Measurements from ENCODE around the gene CEP120. TPM values are rescaled to one million over a fixed set of nuclear protein-coding genes. Genes with fewer than 3 reads are reported as not detected.
"Not testable (repeated sequence)": the region's sequence is repeated elsewhere in the genome, so short reads cannot be mapped to it uniquely, and the experiment has no call there.

CEP120 gene
- total RNA-seq, 2 experiments from 2014 or later = 35.2 to 36.6 TPM

DNA sequence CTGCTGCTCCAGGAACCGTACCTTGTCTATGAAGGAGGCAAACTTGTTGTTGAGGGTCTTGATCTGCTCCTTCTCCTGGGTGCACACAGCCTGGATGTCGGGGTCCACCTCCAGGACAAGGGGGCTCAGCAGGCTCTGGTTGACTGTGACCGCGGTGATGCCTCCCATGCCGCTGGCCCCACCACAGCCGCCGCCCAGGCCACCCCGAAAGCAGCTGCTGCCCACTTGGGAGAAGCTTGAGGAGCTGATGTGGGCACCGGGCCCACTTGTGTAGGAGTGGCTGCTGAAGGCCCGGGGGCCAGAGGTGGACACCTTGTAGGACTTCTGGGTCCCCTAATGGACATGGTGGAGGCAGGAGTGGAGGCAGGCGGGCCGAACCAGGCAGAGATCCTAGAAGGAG lies 21.2 kb downstream of the CEP120 start:
- H3K4me1 Mint-ChIP-seq, DNase-seq, H3K27me3 Mint-ChIP-seq, H3K4me3 Mint-ChIP-seq, H3K27ac Mint-ChIP-seq, CTCF ChIA-PET, H3K9me3 Mint-ChIP-seq: not testable (repeated sequence)
- POLR2A ChIA-PET = interaction anchor here (1.5 to 2.1 kb wide), 2 partner anchors 18 to 21 kb away, joined by 3 to 8 read pairs; partner anchors contain the start of gene CEP120
- peaks cover 63% of the 10 kb centered on the region for H3K36me3 Mint-ChIP-seq (ENCODE audit: low read depth)

DNA sequence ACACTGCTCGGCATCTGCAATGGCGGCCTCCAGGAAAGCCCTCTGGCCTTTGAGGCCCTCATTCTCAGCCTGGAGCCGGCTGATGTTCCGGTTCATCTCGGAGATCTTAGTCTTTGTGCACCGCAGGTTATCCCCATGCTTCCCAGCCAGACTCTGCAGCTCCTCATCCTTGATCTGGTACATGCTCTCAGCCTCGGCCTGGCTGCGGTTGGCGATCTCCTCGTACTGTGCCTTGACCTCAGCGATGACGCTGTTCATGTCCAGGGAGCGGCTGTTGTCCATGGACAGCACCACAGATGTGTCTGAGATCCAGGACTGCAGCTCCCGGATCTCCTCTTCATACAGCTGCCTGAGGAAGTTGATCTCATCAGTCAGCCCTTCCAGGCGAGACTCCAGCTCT lies 21.9 kb downstream of the CEP120 start:
- POLR2A ChIA-PET = interaction anchor here (1.5 kb wide), 1 partner anchor 19 kb away, joined by 3 read pairs; no protein-coding TSS in a partner anchor
- Mint-ChIP-seq H3K9me3 (no peaks in the 10 kb centered on the region), H3K36me3 (ENCODE audit: low read depth) (peaks cover 66% of the 10 kb centered on the region), H3K27me3 (no peaks in the 10 kb centered on the region), H3K4me1 (peaks cover 4% of the 10 kb centered on the region), H3K4me3 (no peak overlapping the region), H3K27ac (no peak overlapping the region)
- CTCF ChIA-PET = no interaction called here
- DNase-seq = no peak

GRCh38 chr5:123400870-123401291 lies 22.3 kb downstream of the CEP120 start:
- CTCF ChIA-PET, H3K9me3 Mint-ChIP-seq, H3K4me1 Mint-ChIP-seq, H3K27me3 Mint-ChIP-seq, DNase-seq, H3K4me3 Mint-ChIP-seq, H3K27ac Mint-ChIP-seq: not testable (repeated sequence)
- H3K36me3 Mint-ChIP-seq (ENCODE audit: low read depth) = peaks cover 62% of the 10 kb centered on the region
- POLR2A ChIA-PET = interaction anchor here (1.5 kb wide), 1 partner anchor 19 kb away, joined by 3 read pairs; no protein-coding TSS in a partner anchor

- Mint-ChIP-seq H3K27me3 (no peaks in the 10 kb centered on the region), H3K4me3 (no peak overlapping the region), H3K36me3 (ENCODE audit: low read depth) (peaks cover 51% of the 10 kb centered on the region), H3K9me3 (no peaks in the 10 kb centered on the region), H3K4me1 (no peaks in the 10 kb centered on the region), H3K27ac (no peak overlapping the region)
- no peak for DNase-seq
- ChIA-PET POLR2A (no interaction called here), CTCF (no interaction called here)
These were observed 25.0 kb downstream of the CEP120 start for GRCh38 chr5:123398058-123398733.

DNA sequence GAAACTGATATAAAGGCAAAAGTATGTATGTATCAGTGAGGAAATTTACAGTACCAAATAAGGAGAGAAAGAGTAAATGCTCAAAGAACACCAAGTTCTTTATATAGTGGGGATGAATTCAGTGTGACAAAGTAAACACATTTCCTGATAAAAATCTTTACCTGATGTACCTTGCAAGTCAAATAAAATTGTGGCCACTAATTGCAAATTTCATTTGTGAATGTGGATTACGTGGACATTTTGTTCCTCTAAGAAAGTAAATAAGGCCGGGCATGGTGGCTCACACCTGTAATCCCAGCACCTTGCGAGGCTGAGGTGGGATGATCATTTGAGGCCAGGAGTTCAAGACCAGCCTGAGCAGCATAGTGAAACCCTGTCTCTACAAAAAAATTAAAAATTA lies 25.7 kb downstream of the CEP120 start:
- H3K27me3 Mint-ChIP-seq = no peaks in the 10 kb centered on the region
- H3K4me1 Mint-ChIP-seq = no peaks in the 10 kb centered on the region
- no peak overlapping the region for H3K4me3 Mint-ChIP-seq
- ChIA-PET CTCF (no interaction called here), POLR2A (no interaction called here)
- H3K27ac Mint-ChIP-seq = no peak overlapping the region
- no peaks in the 10 kb centered on the region for H3K9me3 Mint-ChIP-seq
- DNase-seq = no peak
- H3K36me3 Mint-ChIP-seq (ENCODE audit: low read depth) = peaks cover 51% of the 10 kb centered on the region

- Mint-ChIP-seq H3K4me3 (no peak overlapping the region), H3K27me3 (no peaks in the 10 kb centered on the region), H3K27ac (no peak overlapping the region), H3K9me3 (no peaks in the 10 kb centered on the region), H3K4me1 (no peaks in the 10 kb centered on the region), H3K36me3 (ENCODE audit: low read depth) (peaks cover 38% of the 10 kb centered on the region)
- DNase-seq = no peak
- ChIA-PET CTCF (interaction anchor here (1.0 kb wide), 1 partner anchor 33 kb away, joined by 3 read pairs; no protein-coding TSS in a partner anchor), POLR2A (interaction anchor here (1.3 to 1.5 kb wide), 2 partner anchors 16 to 33 kb away, joined by 3 read pairs; partner anchors contain the start of gene CEP120)
These were observed 32.2 kb downstream of the CEP120 start for GRCh38 chr5:123391009-123391408.

GRCh38 chr5:123389794-123390193 lies 33.4 kb downstream of the CEP120 start:
- no peak for DNase-seq
- Mint-ChIP-seq H3K4me1 (no peaks in the 10 kb centered on the region), H3K27ac (no peak overlapping the region), H3K36me3 (ENCODE audit: low read depth) (peaks cover 46% of the 10 kb centered on the region), H3K4me3 (no peak overlapping the region), H3K27me3 (no peaks in the 10 kb centered on the region), H3K9me3 (no peaks in the 10 kb centered on the region)
- POLR2A ChIA-PET = interaction anchor here (1.3 kb wide), 1 partner anchor 15 kb away, joined by 3 read pairs; no protein-coding TSS in a partner anchor
- CTCF ChIA-PET = no interaction called here

DNA sequence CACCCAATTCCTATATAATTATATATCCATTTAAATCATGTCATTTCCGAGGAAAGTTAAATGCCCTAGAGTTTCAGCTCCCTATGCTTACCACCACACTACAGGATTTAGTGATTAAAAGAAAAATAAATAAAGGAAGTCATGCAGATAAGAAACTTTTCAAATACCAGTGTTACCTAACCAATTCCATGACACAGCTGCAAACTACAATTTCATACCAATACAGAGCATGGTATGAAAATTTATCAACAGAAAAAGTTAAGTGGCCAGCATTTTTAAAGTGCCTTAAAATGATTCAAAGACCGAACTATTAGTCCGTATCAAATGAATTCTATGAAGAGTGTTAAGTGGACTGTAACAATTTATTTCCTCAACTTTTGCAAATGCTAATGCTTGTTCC lies 35.9 kb downstream of the CEP120 start:
- Mint-ChIP-seq H3K36me3 (ENCODE audit: low read depth) (peaks cover 41% of the 10 kb centered on the region), H3K27ac (no peak overlapping the region), H3K4me3 (no peak overlapping the region), H3K27me3 (no peaks in the 10 kb centered on the region), H3K4me1 (no peaks in the 10 kb centered on the region), H3K9me3 (no peaks in the 10 kb centered on the region)
- POLR2A ChIA-PET = no interaction called here
- no peak for DNase-seq
- CTCF ChIA-PET = no interaction called here

DNA sequence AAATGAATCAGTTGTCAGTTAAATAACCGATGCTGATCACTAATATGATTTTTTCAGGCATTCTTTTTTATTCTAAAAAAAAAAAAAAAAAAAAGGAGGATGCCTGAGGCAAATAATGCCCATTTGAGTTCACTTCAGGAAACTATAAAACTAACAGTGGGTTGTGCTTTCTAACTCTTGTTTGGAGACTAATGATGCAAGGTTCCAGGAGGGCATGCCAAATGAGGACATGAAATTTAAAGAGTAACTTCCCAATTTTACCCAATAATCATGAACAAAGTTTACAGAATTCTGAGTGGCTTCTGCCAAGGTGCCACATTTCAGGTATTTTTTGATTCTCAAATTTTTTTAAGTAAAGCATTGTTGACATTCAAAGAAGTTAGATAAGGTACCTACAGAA lies 41.0 kb downstream of the CEP120 start:
- CTCF ChIA-PET = no interaction called here
- H3K36me3 Mint-ChIP-seq (ENCODE audit: low read depth) = peaks cover 50% of the 10 kb centered on the region
- POLR2A ChIA-PET = no interaction called here
- no peaks in the 10 kb centered on the region for H3K9me3 Mint-ChIP-seq
- no peaks in the 10 kb centered on the region for H3K27me3 Mint-ChIP-seq
- H3K4me3 Mint-ChIP-seq = no peak overlapping the region
- peaks cover 2% of the 10 kb centered on the region for H3K4me1 Mint-ChIP-seq
- no peak for DNase-seq
- H3K27ac Mint-ChIP-seq = no peak overlapping the region

- Mint-ChIP-seq H3K27me3 (no peaks in the 10 kb centered on the region), H3K9me3 (no peaks in the 10 kb centered on the region), H3K27ac (no peak overlapping the region), H3K36me3 (ENCODE audit: low read depth) (peaks cover 52% of the 10 kb centered on the region), H3K4me3 (no peak overlapping the region), H3K4me1 (no peaks in the 10 kb centered on the region)
- DNase-seq = no peak
- ChIA-PET CTCF (interaction anchor here (0.7 to 1.5 kb wide), 3 partner anchors 51 to 170 kb away, joined by 3 to 6 read pairs (median 3); partner anchors contain the start of gene CEP120), POLR2A (interaction anchor here (1.0 kb wide), 2 partner anchors 52 to 140 kb away, joined by 3 read pairs; partner anchors contain the start of genes CEP120 and CSNK1G3)
These were observed 51.5 kb downstream of the CEP120 start for GRCh38 chr5:123371575-123372179.

DNA sequence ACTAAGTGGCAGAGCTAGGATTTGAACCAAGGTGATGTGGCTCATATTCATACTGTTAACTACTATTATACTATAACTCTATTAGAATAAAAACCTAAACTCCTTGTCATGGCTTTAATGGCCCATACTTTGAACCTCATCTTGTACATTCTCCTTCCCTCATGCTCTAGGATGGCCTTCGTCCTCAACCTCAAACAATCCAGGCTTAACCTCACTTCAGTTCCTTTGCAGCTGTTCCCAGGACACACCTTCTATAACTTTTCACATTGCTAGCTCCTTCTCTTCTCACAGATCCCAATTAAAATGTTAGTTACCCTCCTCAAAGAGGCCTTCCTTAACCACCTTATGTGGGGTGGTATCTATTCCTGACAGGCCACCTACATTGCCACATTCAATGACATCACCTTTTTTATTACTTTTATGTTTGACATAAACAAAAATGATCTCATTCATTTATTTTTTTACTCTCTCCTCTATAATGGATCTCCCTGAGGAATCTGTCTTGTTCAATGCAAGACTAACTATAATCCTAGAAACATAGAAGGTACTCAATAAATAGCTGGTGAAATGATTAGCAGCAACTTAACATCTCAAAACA lies 53.7 kb downstream of the CEP120 start:
- CTCF ChIA-PET = no interaction called here
- DNase-seq = no peak
- H3K4me1 Mint-ChIP-seq = no peaks in the 10 kb centered on the region
- H3K27me3 Mint-ChIP-seq = no peaks in the 10 kb centered on the region
- no peak overlapping the region for H3K27ac Mint-ChIP-seq
- no peak overlapping the region for H3K4me3 Mint-ChIP-seq
- H3K9me3 Mint-ChIP-seq = no peaks in the 10 kb centered on the region
- H3K36me3 Mint-ChIP-seq (ENCODE audit: low read depth) = peaks cover 36% of the 10 kb centered on the region
- POLR2A ChIA-PET = no interaction called here

DNA sequence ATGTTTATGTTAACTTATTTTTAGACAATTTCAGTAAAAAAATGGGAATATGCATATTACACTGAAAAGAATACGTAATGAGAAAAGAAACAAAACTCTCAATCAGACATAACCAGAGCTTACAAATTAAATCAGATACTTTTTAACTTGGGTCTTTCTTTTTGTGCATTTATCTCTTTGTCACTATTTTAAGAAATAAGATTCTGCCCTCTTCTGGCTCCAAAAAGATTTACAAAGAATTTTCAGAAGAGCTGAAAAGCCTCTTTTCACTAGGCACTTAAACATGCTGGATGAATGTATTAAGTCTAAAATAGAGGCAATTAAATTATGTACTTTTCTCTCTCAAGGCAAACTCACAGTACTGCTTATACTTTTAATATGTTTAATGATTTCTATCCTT lies 55.5 kb downstream of the CEP120 start:
- no peaks in the 10 kb centered on the region for H3K27me3 Mint-ChIP-seq
- ChIA-PET POLR2A (no interaction called here), CTCF (interaction anchor here (1.6 kb wide), 1 partner anchor 20 kb away, joined by 3 read pairs; no protein-coding TSS in a partner anchor)
- no peaks in the 10 kb centered on the region for H3K4me1 Mint-ChIP-seq
- H3K27ac Mint-ChIP-seq = no peak overlapping the region
- H3K4me3 Mint-ChIP-seq = no peak overlapping the region
- H3K9me3 Mint-ChIP-seq = no peaks in the 10 kb centered on the region
- DNase-seq = no peak
- H3K36me3 Mint-ChIP-seq (ENCODE audit: low read depth) = peaks cover 29% of the 10 kb centered on the region

DNA sequence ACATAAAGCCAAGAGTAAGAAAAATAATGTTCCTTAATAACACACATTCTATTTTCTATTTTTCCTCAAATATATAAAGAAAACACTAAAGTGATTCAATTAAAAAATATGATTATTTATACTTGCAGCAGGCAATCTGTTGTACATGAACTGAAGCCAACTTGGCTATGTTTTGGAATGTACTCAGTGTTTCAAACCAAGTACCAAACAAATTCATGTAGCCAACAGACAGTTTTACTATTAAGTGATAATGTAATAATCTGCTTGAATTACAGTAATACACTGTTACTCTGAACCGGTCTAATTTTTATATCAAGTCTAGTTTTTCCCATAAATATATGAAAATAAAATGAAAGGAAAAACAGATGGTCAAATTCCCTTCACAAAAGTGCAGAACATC lies 58.0 kb downstream of the CEP120 start:
- Mint-ChIP-seq H3K27me3 (no peaks in the 10 kb centered on the region), H3K27ac (no peak overlapping the region), H3K4me3 (no peak overlapping the region), H3K36me3 (ENCODE audit: low read depth) (peaks cover 29% of the 10 kb centered on the region), H3K4me1 (no peaks in the 10 kb centered on the region), H3K9me3 (no peaks in the 10 kb centered on the region)
- DNase-seq = no peak
- ChIA-PET CTCF (no interaction called here), POLR2A (no interaction called here)
